GM19099 (cell line): ENCODE measurements around the gene RHNO1.
A peak's percentile ranks its signal among the peaks of the same experiment; 100 is the strongest.

ENCODE experiments used
- POLR2A ChIP-seq: IDR thresholded peaks from 3 replicates; pipeline ENCODE4 v1.6.1; 2011; ENCODE audit warnings: low read depth; ENCODE audit not compliant: insufficient read length; ENCODE audit errors: extremely low read depth

RHNO1 gene

GRCh38 chr12:2890388-2891239 is 13.6 kb downstream of the RHNO1 start, which contains the start of gene TULP3:
Gene TULP3 (plus strand): TSS chr12:2890891. CDS start chr12:2890948, 57 bp downstream.
- TF ChIP-seq POLR2A: peak; percentile 66

GRCh38 chr12:2891240-2892053 is 14.4 kb downstream of the RHNO1 start:
- no peak for TF ChIP-seq POLR2A

GRCh38 chr12:2892246-2892645 is 15.2 kb downstream of the RHNO1 start:
- TF ChIP-seq POLR2A: no peak

GRCh38 chr12:2893007-2893406 is 16.0 kb downstream of the RHNO1 start:
- TF ChIP-seq POLR2A: no peak

DNA sequence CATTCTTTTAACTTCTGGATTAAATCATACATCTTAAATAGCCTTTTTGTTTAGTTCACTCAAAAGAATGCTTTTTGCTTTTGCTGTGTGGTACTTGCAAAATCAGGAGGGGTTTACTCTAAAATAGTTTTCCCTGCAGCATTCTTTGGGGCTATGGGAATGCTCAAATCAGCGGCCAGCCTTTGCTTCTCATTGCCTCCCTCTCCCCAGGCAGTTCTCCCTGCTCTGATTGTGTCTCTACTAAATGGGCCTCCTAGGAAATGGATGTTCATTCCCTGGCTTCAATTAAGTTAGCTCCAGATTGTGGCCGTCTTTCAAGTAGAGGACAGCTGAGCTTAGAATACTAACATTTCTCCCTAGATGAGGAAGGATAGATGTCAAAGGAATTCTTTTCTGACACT is 18.0 kb downstream of the RHNO1 start:
- no peak for TF ChIP-seq POLR2A

DNA sequence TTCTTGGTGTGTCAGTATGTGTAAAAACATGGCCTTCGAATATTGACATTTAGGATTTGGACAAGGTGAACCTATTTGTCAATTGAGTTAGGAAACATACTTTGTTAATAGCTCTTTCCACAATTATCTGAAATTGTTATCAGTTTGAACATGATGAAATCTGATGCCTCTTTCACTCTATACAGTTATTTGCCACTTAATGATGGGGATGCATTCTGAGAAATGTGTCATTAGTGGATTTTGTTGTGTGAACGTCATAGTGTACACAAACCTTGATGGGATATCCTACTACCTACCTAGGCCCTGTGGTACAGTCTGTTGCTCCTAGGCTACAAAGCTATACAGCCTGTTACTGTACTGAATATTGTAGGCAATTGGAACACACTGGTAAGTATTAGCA is 18.5 kb downstream of the RHNO1 start:
- TF ChIP-seq POLR2A: no peak

GRCh38 chr12:2897418-2897817 is 20.4 kb downstream of the RHNO1 start:
- TF ChIP-seq POLR2A: no peak

- no peak for TF ChIP-seq POLR2A
Measured at GRCh38 chr12:2900642-2901041, 23.6 kb downstream of the RHNO1 start.

DNA sequence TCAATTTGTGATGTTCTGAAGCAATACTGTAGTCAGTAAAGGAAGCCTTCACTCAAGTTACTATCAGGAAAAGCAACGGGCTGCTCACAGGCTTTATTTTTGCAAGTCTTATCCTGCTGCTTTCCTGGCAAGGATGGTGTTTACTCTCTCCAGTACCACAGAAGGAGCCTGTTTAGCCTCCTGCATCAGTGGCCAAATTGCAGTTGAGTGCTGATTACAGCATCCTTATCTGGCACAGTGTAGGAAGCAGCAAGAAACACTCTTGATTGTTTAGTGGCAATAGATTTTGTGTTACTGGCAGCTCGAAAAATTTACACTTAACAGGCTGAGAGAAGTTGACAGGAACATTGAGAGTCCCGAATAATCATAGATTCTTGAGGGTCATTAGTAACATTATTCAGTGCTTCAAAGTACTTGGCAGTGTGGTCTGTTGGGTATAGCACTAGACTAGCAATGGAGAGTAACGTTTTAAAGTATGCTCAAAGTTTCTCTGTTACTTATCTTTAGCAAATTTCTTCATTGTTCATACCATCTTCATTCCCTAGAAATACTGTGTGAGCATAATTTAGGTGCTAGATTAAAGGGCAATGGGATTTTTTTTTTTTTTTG is 25.4 kb downstream of the RHNO1 start:
- TF ChIP-seq POLR2A: no peak

DNA sequence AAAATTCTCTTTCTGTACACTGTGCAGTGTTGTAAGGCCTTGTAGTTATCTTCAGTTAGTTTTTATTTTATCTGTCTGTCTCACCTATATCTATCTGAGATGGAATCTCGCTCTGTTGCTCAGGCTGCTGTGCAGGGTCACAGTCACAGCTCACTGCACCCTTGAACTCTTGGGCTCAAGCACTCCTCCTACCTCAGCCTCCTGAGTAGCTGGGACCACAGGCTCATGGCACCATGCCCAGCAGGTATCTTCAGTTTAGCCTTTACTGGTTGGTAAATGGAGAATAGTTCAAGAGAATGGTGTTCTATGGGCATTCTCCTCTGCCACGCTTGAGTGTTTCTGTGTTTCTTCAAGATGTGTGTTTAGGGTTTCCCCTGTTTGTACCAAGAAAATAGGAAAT is 27.2 kb downstream of the RHNO1 start:
- no peak for TF ChIP-seq POLR2A

DNA sequence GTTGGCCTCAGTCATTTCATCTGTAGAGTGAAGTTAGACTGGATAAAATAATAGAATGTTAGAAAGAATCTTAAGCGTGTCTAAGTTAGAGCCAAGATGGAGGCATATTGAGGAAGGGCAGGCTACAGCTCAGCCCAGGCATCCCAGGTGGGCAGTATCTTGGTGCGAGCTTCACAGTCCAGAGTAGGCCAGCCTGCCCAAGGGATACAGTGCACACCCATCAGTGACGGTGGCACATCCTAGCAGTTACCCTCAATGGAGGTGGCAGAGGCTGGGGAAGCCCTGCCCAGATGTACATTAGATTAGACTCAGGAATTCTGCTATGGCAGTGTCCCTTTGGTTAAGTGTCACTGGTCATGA is 35.2 kb downstream of the RHNO1 start:
- no peak for TF ChIP-seq POLR2A

GRCh38 chr12:2919249-2919648 is 42.2 kb downstream of the RHNO1 start:
- TF ChIP-seq POLR2A: no peak

DNA sequence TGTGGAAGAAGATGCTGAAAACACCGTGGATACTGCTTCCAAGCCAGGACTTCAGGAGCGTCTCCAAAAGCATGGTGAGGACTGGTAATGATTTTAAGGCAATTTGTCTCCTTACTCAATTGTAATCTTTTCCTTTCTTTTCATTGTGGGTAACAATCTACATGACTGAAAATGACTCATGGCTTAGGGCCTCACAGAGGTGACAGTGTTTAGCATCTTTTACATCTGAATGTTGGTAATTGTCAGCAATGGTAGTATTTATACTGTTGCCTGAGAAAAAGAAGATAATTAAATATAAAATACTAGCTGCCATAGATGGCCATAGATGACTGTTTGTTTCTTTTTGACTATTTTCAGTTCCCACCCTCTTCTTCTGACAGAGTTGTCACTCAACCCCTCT is 45.3 kb downstream of the RHNO1 start:
- no peak for TF ChIP-seq POLR2A

- TF ChIP-seq POLR2A: no peak
Measured at GRCh38 chr12:2923057-2923456, 46.0 kb downstream of the RHNO1 start.

- no peak for TF ChIP-seq POLR2A
Measured at GRCh38 chr12:2924019-2924418, 47.0 kb downstream of the RHNO1 start.
